Activated naive CD4-positive, alpha-beta T cell treated with anti-CD3 and anti-CD28 coated beads for 36 hours (primary cell): ENCODE data around the gene IRAK2. TPM values are rescaled to one million over a fixed set of nuclear protein-coding genes. Genes with fewer than 3 reads are reported as not detected.

Experiments used
- total RNA-seq, 2 experiments: library from RNA; stranded (reverse); gene quantifications; one replicate each; pipeline ENCODE4 v1.2.3, GENCODE V29; 2021

The IRAK2 gene
- total RNA-seq, 2 experiments from 2014 or later, result 6.4 to 6.9 TPM

Other genes with a start within 250 kb of the IRAK2 start
- under 1 TPM; 0.21 to 0.44 TPM for gene IL17RC, start 247.8 kb upstream of the IRAK2 start, total RNA-seq
- gene CRELD1, start 231.1 kb upstream of the IRAK2 start, total RNA-seq, result 10 to 100 TPM; 15.7 to 19.9 TPM
- gene PRRT3, start 212.5 kb upstream of the IRAK2 start, total RNA-seq, result 1 to 10 TPM; 5.8 to 6.7 TPM
- gene EMC3, start 178.1 kb upstream of the IRAK2 start, total RNA-seq, result 10 to 100 TPM; 28.4 to 32.0 TPM
- gene FANCD2, start 138.5 kb upstream of the IRAK2 start, total RNA-seq, result 10 to 100 TPM; 86.3 to 90.8 TPM
- gene FANCD2OS, start 56.7 kb upstream of the IRAK2 start, total RNA-seq, result not detected
- gene BRK1, start 49.2 kb upstream of the IRAK2 start, total RNA-seq, result 10 to 100 TPM; 73.6 to 73.7 TPM
- 10 to 100 TPM; 51.5 to 54.0 TPM for gene VHL, start 23.1 kb upstream of the IRAK2 start, total RNA-seq
- gene TATDN2, start 83.5 kb downstream of the IRAK2 start, total RNA-seq, result 10 to 100 TPM; 25.8 to 28.1 TPM
- not detected for gene GHRL, start 128.0 kb downstream of the IRAK2 start, total RNA-seq
- 100 to 1,000 TPM in 1 of 2 experiments, 10 to 100 TPM in 1; 98.1 to 100 TPM for gene SEC13, start 156.2 kb downstream of the IRAK2 start, total RNA-seq